HG03103 (cell line): ENCODE measurements around the gene SH3D19.

Experiments used
- ATAC-seq: cut with Tn5 transposase; IDR thresholded peaks from one replicate; pipeline ENCODE4 v1.9.1; 2021; ENCODE audit warnings: low read depth; ENCODE audit not compliant: unreplicated experiment

Gene SH3D19, protein sequence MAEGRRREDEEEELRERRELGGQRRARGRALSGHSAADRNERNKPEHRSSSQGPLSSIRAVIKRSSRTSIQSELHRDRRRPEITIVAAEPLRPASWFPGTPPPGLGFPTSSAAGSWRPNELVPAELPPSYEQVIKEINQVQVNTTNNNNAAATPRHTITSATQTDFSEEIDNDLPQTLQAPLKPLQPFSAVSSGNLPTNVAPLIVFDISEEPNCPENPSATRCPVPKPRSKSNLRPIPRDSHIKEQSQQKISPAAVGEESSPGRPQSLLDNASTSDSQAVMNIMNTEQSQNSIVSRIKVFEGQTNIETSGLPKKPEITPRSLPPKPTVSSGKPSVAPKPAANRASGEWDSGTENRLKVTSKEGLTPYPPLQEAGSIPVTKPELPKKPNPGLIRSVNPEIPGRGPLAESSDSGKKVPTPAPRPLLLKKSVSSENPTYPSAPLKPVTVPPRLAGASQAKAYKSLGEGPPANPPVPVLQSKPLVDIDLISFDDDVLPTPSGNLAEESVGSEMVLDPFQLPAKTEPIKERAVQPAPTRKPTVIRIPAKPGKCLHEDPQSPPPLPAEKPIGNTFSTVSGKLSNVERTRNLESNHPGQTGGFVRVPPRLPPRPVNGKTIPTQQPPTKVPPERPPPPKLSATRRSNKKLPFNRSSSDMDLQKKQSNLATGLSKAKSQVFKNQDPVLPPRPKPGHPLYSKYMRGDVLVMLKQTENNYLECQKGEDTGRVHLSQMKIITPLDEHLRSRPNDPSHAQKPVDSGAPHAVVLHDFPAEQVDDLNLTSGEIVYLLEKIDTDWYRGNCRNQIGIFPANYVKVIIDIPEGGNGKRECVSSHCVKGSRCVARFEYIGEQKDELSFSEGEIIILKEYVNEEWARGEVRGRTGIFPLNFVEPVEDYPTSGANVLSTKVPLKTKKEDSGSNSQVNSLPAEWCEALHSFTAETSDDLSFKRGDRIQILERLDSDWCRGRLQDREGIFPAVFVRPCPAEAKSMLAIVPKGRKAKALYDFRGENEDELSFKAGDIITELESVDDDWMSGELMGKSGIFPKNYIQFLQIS

DNA sequence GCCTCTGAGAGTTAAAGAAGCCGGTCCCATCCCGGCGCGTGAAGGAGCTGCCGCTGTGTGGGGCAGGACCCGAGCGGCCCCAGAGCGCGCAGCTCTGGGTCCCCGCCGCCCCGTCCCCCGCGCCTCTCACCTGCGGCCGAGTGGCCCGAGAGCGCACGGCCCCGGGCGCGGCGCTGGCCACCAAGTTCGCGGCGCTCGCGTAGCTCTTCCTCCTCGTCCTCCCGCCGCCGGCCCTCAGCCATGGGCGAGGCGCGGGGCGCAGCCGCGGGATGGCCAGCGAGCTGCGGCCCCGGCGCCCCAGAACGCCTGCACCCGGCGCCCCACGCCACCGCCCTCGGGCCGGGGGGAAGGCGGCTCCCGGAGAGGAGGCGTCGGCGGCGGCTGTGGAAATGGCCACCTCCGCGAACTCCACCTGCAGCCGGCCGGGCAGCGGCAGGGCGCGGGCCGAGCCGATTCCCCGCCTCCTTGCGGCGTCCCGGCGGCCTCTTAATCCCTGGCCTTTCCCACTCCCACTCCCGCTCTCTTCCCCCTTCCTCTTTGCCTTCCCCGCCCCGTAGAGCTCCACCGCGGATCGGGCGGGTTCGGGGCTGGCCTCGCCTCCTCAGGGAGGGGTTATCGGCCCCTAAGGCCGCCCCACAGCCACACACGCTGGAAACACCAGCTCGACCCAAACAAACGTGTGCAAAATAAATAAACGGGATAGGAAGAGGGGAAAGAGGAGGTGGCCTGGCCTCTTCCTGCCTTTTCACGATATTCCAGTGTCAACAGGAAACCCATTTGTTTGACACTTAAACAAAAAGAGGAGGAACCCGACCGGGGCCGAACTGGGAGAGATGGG, at the start of gene SH3D19:
SH3D19 (minus strand) TSS at position 495 of the 838 bp plus-strand sequence; CDS start at position 242, 253 bp downstream.
- no peak for ATAC-seq

DNA sequence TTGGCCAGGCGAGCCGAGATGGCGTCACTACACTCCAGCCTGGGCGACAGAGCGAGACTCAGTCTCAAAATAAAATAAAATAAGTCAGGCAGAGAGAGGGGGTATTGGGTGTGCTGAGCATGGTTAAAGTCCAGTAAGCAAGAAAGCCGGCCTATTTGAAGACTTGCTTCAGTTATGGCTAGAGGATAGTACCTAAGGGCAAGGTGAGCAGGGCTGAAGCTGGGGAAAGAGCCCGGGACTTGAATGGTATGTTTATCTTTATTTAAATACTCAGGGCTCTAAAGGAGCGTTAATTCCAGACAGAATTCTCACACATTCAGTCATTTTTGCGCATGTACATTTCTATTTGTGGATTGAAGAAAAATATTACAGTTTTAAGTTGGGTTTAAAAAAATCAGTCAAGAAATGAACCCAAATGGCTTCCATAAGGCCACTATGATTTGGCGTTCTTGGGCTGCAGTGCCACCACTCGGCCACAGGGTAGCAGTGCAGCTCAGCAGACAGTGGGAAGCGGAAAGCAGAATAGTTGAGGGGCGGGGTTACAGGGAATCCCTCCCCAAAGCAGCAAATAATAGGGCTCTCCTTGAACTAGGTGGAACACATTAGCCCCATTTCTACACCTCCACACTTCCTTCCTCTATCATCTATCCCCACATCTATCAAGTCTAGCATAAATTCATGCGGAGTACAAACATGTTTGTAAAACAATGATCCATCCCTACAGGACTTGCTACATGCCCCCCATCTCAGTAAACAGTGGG, 37.2 kb upstream of the SH3D19 start:
- ATAC-seq, result peak; percentile 99

DNA sequence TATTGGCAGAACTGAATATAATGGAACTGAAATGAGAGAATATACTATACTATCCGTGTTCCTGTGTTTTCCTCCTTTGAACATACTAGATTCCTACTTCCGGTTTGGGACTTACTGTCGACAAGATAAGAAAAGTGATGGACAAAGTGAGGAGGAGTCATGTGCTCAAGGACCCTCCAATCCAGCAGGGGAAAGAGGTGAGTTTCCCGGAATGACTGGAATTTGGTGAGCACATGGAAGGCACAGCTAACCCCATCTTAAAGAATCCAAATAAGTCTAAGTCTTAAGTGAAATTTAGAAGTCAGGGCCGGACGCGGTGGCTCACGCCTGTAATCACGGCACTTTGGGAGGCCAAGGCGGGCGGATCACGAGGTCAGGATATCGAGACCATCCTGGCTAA, 36.6 kb upstream of the SH3D19 start:
- ATAC-seq, result no peak

DNA sequence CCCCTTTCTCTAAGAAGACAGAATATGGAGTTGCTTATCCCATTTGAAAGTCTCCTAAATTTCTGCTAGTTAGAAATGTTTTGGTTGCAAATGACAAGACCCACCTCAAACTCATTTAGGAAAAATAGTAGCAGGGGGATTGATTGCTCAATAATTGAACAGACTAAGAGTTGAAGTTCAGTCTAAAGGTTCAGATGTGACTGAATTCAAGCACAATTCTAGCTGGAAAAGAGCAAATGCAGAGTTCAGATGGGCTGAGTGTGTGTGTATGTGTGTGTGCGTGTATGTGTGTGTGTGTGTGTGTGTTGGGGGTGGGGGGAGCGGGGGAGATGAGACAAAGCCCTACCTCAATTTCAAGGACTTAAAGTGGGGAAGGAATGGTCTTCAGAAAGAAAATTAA, 35.7 kb upstream of the SH3D19 start:
- no peak for ATAC-seq

DNA sequence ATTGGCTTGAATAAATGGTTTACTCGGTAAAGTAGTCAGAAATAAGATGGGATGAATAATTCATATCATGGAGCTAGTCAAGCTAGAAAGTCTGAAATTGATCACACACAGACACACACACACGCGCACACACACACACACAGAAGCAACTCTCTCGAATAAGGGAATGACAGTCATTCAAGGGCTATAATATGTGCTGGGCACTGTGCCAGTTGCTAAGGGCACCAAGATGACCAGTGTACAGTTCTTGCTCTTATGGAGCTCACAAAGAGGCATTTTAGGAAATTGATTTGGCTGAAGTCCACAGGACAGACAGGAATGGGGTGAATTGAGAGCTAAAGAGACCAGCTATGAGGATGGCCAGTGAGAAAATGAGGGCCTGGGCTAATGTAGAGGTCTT, 34.2 kb upstream of the SH3D19 start:
- ATAC-seq, result no peak

DNA sequence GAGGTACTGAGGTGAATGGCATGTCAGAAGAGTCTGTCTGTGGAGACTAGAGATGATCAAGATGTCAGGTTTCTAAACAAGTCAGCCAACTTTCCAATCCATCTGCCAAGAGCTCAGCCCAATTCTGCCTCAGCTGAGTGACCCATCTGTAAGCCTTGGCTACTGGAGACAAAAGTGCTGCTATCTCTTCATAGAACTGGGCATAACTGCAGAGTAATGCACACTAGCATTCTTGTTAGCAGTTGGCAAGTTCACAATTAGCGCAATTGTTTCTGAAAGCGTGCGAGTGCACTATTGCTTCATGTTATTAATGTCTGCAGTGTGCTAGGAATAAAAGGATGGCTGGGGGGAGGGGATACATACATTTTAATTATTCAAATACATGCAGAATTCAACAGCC, 32.9 kb upstream of the SH3D19 start:
- ATAC-seq, result no peak

DNA sequence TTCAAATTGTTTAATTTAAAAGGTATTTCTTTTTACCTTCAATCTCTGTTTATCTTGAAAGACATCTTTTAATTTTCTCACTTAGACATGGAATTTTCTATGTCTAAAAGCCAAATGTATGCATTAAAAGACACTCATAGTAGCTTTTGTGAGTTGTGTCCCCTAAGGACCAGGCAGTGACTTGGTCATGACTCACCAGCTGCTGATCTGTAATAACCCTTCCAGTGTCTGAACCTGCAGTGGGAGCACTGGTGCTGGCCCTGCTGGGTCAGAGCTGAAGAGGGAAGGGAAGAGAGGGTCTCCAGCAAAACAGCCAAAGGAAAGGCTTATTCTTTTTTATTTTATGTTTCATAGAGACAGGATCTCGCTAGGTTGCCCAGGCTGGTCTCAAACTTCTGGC, 31.1 kb upstream of the SH3D19 start:
- ATAC-seq, result no peak

DNA sequence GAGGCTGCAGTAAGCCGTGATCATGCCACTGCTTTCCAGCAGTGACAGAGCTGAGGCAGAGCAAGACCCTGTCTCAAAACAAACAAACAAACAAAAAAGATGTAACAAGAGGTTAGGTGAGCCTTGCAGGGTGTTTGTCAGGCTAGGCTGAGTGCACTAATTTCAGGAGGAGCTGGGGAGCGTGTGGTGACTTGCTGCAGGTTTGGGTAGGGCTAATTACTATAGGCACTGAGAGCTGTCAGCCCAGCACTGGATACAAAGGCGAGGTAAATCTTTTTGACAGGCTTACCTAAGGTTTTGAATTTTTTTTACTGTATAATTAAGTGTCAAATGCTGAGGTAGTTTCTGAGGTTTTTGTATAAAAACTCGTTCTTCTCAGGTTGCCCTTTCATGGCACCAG, 29.8 kb upstream of the SH3D19 start:
- ATAC-seq, result no peak

DNA sequence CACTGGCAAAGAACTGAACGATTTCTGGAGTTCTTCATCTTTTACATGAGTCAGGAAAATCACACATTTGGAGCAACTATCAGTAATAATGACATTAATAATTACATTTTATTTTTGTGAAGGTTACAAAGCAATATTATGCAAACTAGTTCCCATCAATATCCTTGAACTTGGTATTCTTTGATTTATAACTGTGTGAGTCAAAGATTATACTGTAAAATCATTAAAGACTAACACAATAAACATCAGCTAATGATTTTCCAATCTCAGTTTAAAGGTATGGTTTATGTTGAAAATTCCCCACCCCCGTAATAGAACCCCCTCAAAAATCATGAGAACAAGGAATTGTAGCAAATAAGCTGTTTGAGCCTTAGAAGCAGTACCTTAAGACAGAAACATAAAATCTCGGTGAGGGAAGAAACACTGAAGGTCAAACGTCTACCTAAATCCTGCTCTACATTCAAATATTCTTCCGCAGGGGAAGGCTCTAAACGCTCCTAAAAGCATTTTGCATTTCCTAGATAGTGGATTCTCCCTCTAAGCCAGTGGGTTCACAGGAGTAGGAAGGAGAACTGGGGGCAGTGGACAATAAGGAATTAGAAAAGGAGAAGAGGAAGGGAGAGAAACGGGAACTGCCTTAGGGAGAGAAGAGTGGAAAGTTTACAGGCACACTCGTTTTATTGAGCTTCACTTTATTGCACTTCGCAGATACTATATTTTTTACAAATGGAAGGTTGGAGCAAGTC, 22.3 kb upstream of the SH3D19 start:
- no peak for ATAC-seq

DNA sequence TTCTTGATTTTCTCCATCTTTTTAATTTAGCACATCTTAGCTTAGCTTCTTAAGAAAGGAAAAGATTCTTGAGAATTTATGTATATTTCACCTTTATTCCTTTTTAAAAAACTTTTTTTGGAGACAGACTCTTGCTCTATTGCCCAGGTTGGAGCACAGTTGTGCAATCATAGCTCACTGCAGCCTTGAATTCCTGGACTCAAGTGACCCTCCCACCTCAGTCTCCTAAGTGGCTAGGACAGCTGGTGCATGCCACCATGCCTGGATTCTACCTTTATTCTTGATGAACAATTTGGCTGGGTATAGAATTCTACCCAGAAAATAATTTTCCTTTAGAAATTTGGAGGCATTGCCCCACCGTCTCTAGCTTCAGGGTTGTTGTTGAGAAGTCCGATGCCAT, 19.5 kb upstream of the SH3D19 start:
- ATAC-seq, result no peak

DNA sequence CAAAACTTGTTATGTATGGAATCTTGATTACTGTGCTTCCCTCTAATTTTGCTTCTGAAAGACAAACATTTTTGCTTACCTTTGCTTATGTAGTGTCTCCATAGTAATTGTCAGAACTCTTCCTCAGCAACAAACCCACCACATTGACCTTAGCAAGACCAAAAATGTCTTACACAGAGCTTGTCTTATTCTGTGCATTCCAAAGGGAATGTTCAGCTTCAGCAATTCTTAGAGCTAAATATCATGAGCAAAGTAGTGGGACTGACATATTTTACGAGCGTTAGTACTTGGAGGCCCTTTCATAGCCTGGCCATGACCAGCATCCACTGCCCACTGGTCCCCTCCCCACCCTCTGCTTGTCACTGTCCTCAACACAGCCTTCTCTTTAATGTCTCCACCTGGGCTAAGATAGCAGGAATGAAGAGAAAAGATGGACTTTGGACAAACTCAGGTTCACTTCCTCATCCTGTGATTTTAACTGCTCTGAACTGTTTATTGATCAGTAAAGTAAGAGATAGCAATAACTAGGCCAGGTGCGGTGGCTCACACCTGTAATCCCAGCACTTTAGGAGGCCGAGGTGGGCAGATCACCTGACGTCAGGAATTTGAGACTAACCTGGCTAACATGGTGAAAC, 15.5 kb upstream of the SH3D19 start:
- ATAC-seq, result no peak

DNA sequence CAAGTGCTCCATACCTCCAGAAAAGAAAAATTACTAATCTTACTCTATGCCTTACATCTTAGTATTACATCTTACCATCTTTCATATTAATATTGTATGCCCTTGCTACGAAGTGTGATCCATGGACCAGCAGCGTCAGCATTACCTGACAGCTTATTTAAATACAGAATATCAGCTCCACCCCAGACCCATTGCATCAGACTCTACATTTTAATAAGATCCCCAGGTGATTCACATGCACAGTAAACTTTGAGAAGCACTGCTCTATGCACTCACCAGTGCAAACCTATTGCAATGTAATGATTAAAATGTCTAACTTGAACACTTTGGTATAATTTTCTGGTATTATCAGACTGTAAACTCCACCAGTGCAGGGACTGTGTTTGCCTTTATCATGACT, 14.1 kb upstream of the SH3D19 start:
- no peak for ATAC-seq

DNA sequence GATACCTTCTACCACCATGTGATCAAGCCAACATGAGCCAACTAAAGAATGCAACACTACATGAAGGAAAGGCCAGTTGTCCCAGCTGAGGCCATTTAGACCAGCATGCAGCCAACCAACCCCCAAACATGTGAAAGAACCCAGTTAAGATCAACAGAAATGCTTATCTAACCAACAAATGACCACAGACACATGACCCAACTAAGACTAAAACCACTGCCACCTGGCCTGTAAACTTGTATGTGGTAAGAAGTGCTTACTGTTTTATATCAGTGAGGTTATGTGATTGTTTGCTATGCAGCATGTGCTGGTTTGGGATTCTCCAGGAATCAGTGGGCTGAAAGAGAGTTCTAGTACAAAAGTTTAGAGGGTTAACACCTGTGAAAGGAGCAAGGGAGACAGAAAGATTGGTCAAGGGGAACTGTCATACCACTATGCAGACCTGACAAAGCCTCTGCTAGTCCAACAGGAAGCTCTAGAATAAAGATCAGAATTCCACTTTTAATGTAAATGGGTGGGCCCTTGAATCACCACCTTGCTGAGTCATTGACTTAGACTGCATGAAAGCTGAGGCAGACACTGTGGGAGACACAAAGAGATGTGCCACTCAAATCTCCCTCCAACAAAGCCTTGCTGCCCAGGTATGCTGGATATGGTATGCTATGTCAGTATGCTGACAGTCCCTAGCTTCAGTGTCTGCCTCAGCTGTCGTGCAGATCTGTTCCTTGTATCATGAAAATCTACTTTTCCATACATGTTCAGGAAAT, 6.1 kb upstream of the SH3D19 start:
- no peak for ATAC-seq

DNA sequence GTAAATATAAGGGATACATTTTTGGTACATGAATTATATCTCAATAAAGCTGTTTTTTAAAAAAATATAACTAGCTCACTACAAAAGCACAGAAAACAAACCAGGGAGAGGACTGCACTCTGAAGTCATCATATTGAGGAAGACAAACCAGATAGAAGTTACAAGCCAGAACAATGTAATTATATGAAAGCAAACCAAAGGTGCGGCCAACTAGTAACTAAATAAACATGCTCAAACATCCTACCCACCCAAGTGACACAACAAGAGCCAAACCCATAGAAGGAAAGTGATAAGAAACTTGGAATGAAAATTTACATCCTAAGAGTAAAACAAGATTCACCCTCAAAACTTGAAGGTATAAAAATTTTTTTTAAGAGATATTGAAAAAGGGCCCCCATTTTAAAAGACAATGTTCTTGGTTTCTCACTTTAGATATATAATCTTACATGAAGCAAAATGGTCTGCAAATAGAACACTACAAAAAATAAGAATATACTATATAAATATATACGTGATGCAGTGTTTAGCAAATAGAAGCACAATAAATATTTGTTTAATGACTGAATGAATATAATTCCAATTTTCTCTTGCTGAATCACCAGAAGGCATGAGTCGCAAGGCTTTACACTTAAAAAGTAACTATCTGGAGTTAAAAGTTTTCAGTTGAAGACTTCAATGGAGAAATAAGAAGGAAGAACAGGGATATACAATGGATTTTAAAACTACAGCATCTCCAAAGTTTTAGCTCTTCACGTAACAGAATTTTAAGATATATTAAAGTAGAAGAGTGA, 4.0 kb upstream of the SH3D19 start:
- ATAC-seq, result no peak

DNA sequence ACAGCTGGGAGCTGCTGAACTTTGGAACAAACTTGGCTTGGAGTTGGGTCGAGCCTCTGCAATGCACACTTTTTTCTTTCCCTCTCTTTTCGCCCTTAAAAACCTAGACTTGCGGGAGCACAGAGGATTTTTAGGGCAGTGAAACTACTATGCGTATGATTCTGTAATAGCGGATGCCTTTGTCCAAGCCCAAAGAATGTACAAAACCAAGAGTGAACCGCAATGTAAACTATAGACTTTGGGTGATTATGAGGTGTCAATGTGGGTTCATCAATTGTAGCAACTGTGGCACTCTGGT, 493 bp upstream of the SH3D19 start:
- no peak for ATAC-seq

DNA sequence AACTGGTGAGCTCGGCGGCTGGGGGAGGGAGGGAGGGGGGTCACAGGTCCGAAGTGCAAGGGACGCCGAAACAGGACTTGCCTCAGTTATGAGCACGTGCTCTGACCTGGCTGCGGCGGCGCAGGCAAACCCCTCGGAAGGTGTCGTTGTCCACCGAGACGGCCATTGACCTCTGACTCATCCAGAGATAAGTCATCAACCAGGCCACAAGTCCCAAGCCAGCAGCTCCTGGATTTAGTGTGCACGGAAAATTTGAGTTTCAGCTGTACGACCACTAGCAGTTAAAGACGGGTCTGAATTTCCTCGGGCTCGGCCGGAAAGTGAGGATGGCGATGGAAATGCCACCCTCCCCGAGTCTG, 674 bp downstream of the SH3D19 start:
- no peak for ATAC-seq

DNA sequence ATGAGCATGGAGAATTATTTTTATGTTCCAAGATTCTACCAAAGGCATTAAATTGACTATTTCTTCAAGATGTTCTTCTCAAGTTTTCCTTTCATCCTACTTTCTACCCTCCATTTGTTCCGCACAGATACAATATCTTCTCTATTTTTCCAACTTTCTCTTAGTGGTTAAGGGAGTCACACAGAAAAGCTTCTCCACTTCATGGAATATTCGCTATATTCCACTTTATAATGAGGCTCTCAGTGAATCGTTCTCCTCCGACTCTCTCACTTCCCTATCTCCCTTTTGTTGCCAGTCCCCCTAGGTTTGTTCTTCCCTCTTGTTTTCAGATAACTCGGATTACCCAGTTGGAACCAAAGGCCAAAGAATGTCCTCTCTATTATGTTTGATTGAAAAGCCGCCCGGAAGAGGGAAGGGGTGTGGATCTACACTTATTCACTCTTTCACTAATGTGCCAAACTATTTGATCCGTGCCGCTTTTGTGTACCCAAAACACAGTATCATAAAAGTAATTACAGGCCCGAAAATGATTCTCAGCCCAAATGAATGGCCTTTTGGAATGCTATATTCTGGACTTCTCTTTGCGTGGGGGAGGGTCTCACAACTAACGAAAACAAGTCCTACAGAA, 1.2 kb downstream of the SH3D19 start:
- no peak for ATAC-seq
